Erythroblast (primary cell): ENCODE results near the gene CHTOP.

Source experiments
- DNase-seq, 2 experiments: peaks; one replicate each; lab custom pipeline; 2025; lab: John Stamatoyannopoulos, UW
- GATA1 ChIP-seq: IDR thresholded peaks from 2 replicates; pipeline ENCODE4 v1.6.1; 2011; ENCODE audit warnings: low read depth, mild to moderate bottlenecking, control low read depth, low read length, moderate library complexity
- POLR2A ChIP-seq: IDR thresholded peaks from 2 replicates; pipeline ENCODE4 v1.6.1; 2011; ENCODE audit warnings: mild to moderate bottlenecking, low read length

The CHTOP gene

DNA sequence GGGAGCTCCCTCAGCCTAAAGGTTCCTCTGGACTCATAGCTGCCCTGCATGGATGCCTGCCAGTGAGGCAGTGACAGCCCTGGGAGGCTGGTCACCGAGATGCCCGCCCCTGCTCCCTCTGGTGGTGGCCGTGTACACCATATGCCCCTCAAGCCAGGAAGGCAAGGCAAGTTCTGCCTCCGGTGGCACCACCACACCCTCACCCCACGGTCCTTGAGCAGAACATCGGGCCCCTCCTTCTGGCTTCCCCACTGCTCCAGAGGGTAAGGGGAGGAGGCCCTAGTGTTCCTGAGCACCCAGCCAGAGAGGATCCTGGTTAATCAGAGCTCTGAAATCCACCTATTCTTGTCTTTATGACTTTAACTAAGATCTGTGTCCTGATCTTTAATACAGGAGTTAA lies 16.2 kb upstream of the CHTOP start:
- TF ChIP-seq POLR2A (no peak), GATA1 (no peak)
- DNase-seq: peak; percentile 82 to 87

DNA sequence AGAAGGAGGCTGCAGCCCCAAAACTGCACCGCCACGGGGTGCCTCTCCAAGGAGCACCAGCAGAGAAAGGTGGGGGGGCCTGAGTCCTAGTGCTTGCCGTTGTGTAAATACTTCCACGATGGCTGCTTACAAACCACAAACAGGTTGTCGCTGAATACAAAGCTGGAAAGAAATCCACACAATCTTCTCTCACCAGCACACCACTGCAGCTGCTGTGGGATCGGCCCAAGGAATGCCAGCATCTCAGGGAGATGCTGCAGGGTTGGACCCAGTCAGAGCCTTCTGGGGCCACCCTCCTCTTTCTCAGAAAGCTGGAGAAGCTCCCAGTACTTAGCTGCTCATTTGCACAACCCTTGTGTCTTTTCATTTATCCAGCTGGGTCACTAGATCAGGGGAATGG lies 14.7 kb upstream of the CHTOP start:
- DNase-seq: no peak
- no peak for TF ChIP-seq GATA1

DNA sequence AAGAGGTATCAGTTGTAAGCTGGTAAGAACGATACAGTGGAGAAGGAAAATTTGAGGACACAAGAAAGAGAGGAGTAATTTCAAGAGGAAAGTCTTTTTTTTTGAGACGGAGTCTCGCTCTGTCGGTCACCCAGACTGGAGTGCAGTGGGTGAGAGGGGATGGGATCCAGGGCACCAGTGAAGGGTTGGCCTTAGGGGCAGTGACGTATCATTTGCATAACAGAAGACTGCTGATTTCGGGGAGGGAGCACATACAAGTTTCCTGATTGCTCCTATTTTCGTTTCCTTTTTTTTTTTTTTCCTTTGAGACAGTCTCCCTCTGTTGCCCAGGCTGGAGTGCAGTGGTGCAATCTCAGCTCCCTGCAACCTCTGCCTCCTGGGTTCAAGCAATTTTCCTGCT lies 10.8 kb upstream of the CHTOP start:
- TF ChIP-seq GATA1 (no peak), POLR2A (no peak)
- DNase-seq: no peak

DNA sequence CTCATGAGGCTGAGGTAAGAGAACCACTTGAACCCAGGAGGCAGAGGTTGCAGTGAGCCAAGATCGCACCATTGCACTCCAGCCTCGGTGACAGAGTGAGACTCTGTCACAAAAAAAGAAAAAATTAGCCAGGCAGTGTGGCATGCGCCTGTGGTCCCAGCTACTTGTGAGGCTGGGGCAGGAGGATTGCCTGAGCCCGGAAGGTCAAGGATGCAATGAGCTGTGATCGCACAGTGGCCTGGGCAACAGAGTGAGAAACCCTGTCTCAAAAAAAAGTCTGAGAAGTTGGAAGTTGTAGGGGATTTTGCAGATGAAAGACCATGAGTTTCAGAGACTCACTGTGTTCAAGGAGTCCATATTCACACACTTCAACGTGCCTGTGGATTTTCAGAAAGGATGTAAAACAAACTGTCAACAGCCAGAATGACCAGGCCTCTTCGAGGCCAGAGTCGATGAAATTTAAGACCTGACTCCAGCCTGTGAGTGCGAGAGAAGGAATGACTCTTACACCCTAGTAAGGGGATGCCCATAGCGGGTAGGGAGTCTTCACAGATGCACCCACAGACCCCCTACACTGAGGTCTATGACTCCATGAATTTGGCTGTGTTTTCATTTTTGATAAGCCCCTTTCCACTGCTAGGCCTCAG lies 8.8 kb upstream of the CHTOP start:
- TF ChIP-seq GATA1: no peak
- TF ChIP-seq POLR2A: no peak
- DNase-seq: no peak

DNA sequence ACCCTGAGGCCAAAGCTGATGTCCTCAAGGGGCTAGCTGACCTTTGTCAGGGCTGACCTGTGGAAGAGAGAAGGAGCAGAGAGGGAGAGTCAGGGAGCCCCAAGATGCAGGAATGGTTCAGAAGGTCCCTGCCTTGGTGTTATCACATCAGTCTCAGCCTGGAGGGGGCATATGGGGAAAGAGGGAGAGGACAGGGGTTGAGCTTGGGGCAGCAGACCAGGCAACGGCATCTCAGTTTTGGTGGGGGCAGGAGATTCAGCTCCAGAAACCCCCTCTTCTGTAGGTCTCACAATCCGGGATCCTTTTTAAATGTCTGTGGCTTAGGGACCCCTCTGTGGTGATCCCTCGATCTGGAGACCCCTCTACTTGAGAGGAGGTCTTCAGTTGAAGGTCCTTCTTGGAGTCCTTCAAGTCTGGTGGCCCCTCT lies 7.4 kb upstream of the CHTOP start:
- no peak for TF ChIP-seq GATA1
- TF ChIP-seq POLR2A: no peak
- no peak for DNase-seq

DNA sequence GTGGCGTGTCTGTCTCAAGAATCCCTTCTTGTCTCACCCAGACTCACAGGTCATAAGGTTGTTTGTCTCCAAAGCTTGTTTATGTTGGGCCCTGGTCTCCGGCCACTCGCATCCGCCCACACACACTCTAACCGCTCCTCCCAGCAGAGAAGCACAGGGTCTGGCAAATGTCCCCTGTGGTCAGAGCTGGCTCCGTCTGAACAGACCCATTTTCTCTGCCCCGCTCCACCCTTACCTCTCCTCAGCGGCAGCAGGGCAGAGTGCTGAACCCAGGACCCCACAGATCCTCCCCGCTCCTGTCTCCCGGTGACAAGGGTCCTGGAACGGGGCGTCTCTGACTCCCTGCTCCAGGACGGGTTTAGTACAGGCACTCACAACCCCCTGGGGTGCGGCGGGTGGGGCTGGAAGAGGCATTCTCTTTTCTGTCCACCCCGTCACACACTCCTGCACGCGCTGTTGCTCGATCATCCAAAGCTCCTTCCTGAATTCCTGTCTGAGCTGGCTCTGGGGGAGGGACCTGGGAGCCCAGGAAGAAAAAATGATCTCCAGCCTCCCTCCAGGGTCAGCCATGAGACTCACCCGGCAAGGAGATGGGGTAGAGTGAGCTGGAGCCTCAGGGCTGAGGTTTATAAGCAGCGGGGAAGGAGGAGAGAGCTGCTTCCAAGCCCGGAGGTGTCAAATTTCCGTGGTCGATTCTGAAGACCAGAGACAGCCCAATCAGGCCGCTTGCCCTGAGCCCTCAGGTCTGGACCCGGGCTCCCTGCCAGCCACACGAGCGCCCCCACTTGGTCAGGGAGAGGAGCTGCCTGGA lies 6.8 kb upstream of the CHTOP start, which contains the start of gene S100A13:
Gene S100A13, minus strand, starts transcription at position 602 of the 811 bp plus-strand sequence. CDS start 1,033 bp downstream, outside the sequence.
- TF ChIP-seq POLR2A (no peak), GATA1 (no peak)
- DNase-seq: peak; percentile 62 to 77

DNA sequence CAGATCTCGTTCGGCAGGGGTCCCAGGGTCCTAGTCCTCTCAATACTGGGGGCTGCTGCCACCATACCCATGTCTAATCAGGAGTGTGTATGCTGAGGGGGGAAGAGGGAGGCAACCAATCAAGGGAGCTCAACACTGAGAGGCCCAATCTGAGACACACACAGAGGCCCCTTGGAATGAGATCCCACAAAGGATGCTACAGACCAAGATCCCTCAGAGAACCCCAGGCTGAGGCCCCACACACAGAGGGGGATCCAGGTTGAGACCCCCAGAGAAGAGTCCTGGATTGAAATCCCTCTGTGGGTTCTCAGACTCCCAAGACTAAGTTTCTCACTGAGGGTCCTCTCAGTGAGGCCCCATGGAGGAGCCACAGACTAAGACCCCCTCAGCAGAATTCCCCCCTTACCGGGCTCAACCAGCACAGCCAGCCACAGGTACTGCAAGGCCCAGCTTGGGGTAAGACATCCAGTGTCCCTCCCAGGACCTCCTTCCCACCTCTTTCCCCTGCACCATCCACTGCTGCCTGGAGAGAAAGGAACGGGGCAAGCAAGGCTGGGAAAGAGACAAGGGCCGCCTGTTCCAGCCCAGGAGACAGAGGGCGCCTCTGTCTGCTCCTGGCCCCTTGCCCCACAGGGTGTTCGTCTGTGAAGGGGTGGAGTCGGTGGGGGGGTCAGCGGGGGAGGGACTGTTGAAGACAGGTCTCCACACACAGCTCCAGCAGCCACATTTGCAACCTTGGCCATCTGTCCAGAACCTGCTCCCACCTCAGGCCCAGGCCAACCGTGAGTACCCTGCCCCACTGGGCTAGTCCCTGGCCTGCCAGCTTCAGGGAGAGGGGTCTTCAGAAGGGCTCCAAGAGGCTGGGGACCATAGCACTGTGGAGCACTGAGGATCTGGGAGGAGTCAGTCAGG lies 5.9 kb upstream of the CHTOP start, which contains the start of gene S100A1:
Gene S100A1, plus strand, starts transcription at position 720 of the 912 bp plus-strand sequence. CDS start 2,088 bp downstream, outside the sequence.
- peak; percentile 18 to 19 for DNase-seq
- no peak for TF ChIP-seq GATA1
- TF ChIP-seq POLR2A: no peak

DNA sequence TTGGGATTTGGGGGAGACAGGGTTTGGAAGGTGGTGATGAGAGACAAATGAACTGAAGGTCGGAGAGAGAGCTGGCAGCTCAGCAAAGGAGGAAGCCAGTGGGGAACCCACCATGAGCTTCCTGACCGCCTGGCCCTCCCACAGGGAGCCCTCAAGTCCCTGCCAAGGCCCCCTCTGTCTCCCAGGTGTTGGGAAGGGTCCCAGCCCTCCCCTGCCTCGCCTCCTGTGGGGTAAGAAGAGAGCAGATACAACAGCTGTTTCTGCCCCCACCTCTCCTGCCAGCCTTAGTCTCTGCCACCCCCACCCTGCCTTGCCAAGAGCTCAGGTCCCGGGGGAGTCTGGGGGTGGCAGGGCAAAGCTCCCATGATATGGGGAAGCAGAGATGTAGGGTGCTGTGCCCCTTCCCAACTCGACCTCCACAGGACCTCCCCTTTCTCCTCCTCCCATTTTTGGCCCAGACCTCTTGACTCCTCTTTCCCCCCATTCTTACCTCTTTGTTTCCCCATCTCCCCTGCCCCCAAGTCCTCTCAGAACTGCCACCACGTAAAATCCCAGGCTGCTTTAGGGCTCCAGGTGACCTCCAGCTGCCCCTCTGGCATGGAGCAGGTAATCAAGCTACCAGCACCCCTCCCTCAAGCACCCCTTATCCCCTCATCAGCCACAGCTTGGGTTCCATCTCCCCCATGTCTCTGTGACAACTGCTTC lies 5.1 kb upstream of the CHTOP start:
- TF ChIP-seq GATA1 (no peak), POLR2A (no peak)
- no peak for DNase-seq

DNA sequence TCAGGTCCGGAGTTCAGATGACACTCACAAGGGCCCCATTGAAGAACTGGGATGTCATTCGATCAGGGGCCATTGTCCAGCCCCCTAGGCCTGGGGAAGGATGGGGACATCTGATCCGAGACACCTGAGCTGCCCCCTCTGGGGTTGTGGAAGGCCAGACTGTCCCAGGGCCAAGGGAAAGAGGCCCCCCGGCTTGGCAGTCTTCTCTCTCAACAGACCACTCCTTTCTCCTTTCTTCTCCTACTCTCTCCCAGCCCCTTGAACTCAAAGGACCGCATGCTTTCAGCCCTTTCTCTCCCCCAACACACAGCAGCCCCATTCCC lies 4.6 kb upstream of the CHTOP start:
- DNase-seq: no peak
- TF ChIP-seq POLR2A: no peak
- no peak for TF ChIP-seq GATA1

DNA sequence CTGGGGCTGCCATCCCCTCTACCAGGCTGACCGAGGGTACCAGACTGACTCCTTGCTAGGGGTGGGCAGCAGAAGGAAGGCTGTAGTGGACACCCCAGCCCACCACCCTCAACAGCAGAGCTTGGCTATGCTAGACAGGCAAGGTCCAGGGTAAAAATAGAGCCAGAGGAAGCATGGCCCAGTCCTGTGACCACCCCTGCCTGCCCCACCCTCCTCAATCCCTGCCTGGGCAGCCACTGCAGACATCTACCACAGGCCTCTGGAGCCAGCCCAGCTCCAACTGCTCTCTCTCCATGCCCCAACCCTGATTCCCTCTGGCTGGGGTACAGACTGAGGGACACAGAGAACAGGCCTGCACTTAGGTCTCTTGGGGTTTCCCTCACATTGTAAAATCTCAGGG lies 3.9 kb upstream of the CHTOP start:
- no peak for TF ChIP-seq POLR2A
- TF ChIP-seq GATA1: no peak
- no peak for DNase-seq

DNA sequence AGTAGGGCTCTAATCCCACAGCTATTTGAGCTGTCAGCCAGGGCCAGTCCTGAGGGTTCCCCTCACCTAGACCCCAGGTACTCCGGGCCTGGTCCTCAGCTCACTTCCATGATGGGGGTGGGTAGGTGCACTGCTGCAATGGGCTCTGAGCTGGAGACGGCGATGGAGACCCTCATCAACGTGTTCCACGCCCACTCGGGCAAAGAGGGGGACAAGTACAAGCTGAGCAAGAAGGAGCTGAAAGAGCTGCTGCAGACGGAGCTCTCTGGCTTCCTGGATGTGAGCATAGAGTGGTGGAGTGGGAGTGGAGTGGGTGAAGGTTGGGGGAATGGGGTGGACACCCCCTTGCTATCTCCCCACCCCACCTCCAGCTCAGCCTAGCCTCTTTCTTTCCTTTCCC lies 3.5 kb upstream of the CHTOP start:
- DNase-seq: no peak
- TF ChIP-seq GATA1: no peak
- TF ChIP-seq POLR2A: no peak

DNA sequence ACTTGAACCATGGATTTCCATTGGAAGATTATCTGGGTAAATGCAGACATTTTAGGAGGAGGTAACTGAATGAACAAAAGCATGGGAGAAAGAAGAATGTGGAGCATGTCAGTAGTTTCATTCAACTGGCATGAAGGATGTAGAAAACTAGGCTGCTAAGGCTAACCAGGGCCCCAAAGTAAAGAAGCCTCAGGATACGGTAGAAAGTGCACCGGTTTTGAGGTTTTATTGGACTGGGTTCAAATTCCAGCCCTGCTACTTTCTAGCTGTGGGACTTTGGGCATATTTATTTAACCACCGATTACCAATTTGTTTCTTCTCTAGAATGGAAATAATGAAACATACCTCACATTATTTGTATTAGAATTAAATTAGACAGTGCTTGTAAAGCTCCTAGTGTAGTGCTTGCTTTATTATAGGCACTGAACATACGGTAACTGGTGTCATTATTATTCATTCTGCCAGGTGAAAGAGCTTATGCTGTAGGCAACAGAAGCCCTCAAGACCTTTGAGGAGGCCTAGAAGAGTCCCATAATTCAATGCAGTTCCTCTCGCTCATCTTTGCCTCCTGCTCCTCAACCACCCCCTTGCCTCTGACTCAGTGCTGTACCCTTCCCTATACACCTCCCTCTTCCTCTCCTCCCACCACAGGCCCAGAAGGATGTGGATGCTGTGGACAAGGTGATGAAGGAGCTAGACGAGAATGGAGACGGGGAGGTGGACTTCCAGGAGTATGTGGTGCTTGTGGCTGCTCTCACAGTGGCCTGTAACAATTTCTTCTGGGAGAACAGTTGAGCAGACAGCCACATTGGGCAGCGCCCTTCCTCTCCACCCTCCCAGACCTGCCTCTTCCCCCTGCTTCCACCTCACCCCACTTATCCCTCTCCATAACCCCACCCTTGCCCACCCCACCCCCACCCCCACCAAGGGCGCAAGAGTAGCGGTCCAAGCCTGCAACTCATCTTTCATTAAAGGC lies 2.5 kb upstream of the CHTOP start:
- TF ChIP-seq POLR2A: no peak
- TF ChIP-seq GATA1: no peak
- no peak for DNase-seq
